ENCODE results near the gene CCDC150.

GRCh38 chr2:196598846-196599245, 40.7 kb upstream of the CCDC150 start:
- TF ChIP-seq, protein P1, sequence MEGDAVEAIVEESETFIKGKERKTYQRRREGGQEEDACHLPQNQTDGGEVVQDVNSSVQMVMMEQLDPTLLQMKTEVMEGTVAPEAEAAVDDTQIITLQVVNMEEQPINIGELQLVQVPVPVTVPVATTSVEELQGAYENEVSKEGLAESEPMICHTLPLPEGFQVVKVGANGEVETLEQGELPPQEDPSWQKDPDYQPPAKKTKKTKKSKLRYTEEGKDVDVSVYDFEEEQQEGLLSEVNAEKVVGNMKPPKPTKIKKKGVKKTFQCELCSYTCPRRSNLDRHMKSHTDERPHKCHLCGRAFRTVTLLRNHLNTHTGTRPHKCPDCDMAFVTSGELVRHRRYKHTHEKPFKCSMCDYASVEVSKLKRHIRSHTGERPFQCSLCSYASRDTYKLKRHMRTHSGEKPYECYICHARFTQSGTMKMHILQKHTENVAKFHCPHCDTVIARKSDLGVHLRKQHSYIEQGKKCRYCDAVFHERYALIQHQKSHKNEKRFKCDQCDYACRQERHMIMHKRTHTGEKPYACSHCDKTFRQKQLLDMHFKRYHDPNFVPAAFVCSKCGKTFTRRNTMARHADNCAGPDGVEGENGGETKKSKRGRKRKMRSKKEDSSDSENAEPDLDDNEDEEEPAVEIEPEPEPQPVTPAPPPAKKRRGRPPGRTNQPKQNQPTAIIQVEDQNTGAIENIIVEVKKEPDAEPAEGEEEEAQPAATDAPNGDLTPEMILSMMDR (IDR thresholded peaks at IDR 0.05), result no peak
- TF ChIP-seq EZH2 (IDR thresholded peaks at IDR 0.05), result no peak

Measured in neural progenitor cell (in vitro differentiated cells).